Kidney epithelial cell (primary cell): ENCODE results near the gene TBC1D2. TPM values are rescaled to one million over a fixed set of nuclear protein-coding genes. Genes with fewer than 3 reads are reported as not detected.

Source experiments
- DNase-seq: peaks from one replicate; pipeline ENCODE4 v3.0.0-alpha.2; 2010; ENCODE audit warnings: low read depth
- H3K27me3 ChIP-seq: 2 replicates; pipeline ENCODE4 v1.6.0; 2011; ENCODE audit warnings: low read length; ENCODE audit not compliant: control insufficient read depth, insufficient read depth
- H3K36me3 ChIP-seq: 2 replicates; pipeline ENCODE4 v1.5.1; 2011; ENCODE audit warnings: low read length; ENCODE audit not compliant: control insufficient read depth, insufficient read depth
- H3K4me3 ChIP-seq: 2 replicates; pipeline ENCODE4 v1.5.1; 2011; ENCODE audit warnings: low read depth, mild to moderate bottlenecking, control low read depth, low read length
- total RNA-seq: library from RNA; depleted of rRNA; stranded (reverse); fragments of >200 nt; gene quantifications from 2 replicates; pipeline ENCODE4 v1.2.3, GENCODE V29; 2015
- TF ChIP-seq, protein P1 (sequence below): IDR thresholded peaks from 2 replicates; pipeline ENCODE4 v1.5.1; 2011; ENCODE audit warnings: mild to moderate bottlenecking, moderate library complexity, low read length, control low read depth, inconsistent platforms; ENCODE audit not compliant: insufficient read depth, poor library complexity, severe bottlenecking

Gene TBC1D2
- total RNA-seq, 1 donor from 2014 or later, result 21.4 TPM

- Histone ChIP-seq H3K27me3 (no peaks in the 10 kb centered on the region), H3K4me3 (no peak overlapping the region), H3K36me3 (no peaks in the 10 kb centered on the region)
- TF ChIP-seq, protein P1, sequence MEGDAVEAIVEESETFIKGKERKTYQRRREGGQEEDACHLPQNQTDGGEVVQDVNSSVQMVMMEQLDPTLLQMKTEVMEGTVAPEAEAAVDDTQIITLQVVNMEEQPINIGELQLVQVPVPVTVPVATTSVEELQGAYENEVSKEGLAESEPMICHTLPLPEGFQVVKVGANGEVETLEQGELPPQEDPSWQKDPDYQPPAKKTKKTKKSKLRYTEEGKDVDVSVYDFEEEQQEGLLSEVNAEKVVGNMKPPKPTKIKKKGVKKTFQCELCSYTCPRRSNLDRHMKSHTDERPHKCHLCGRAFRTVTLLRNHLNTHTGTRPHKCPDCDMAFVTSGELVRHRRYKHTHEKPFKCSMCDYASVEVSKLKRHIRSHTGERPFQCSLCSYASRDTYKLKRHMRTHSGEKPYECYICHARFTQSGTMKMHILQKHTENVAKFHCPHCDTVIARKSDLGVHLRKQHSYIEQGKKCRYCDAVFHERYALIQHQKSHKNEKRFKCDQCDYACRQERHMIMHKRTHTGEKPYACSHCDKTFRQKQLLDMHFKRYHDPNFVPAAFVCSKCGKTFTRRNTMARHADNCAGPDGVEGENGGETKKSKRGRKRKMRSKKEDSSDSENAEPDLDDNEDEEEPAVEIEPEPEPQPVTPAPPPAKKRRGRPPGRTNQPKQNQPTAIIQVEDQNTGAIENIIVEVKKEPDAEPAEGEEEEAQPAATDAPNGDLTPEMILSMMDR, result no peak
- DNase-seq, result no peak
Measured at GRCh38 chr9:98161851-98162250, 93.6 kb downstream of the TBC1D2 start.

GRCh38 chr9:98159790-98160189 lies 95.7 kb downstream of the TBC1D2 start:
- Histone ChIP-seq H3K36me3 (no peaks in the 10 kb centered on the region), H3K27me3 (no peaks in the 10 kb centered on the region), H3K4me3 (no peak overlapping the region)
- TF ChIP-seq, protein P1, result no peak
- DNase-seq, result no peak

DNA sequence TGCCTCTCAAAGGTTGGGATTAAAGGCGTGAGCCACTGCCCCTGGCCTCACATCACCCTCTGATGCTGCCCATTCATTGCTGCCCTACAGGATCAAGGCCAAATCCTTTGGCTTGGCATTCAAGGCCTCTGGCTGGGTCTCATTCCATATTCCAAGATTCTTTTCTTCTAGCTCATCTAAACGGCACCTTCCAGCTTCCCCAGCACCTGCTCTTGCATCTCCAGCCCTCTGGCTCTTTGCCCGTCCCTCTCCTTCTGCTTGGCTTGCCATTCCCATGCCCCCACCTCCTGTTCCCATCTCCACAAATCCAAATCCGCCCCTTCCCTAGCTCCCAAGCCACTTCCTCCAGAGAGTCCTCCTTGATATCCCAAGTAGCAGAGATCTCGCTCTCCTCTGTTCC lies 96.1 kb downstream of the TBC1D2 start:
- no peaks in the 10 kb centered on the region for H3K27me3 ChIP-seq
- H3K36me3 ChIP-seq, result no peaks in the 10 kb centered on the region
- no peak overlapping the region for H3K4me3 ChIP-seq
- no peak for DNase-seq
- TF ChIP-seq, protein P1, result no peak

- H3K4me3 ChIP-seq, result no peak overlapping the region
- TF ChIP-seq, protein P1, result no peak
- H3K27me3 ChIP-seq, result no peaks in the 10 kb centered on the region
- H3K36me3 ChIP-seq, result no peaks in the 10 kb centered on the region
- DNase-seq, result no peak
Measured at GRCh38 chr9:98158071-98158831, 97.2 kb downstream of the TBC1D2 start.

DNA sequence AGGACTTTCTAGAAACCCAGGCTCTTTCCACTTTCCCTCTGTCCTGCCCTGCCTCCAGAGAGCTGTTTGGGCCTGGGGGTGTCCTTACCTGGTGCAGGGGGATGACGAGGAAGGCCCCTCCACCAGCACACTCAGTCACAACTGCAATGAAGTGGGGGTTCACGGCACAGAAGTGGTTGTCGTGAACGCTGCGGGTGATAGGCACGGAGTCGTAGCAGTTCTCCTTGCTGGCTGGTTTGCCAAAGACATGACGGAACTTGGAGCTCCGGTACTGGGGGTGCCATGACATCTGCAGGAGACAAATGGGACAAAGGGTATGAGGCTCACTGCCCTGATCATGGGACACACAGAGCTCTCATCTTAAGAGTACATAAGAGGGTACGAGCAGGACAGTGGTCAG lies 98.1 kb downstream of the TBC1D2 start:
- Histone ChIP-seq H3K27me3 (no peaks in the 10 kb centered on the region), H3K36me3 (no peaks in the 10 kb centered on the region), H3K4me3 (no peak overlapping the region)
- no peak for DNase-seq
- TF ChIP-seq, protein P1, result no peak

DNA sequence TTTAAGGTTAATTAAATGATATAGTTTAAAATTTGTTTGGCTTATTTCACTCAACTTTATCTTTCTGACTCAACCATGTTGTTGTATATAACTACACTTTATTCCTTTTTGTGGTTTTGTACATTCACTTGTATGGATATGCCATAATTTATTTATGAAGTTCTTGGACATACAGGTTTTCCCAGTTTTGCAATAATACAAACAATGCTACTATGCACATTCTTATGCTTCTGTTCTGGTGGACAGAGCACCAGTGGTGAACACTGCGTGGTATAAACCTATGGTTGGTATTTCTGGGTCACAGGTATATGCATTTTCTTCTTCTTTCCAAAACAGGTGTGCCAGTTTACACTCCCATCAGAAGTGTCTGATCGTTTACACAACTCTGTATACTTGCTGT lies 100.8 kb downstream of the TBC1D2 start:
- Histone ChIP-seq H3K36me3 (no peaks in the 10 kb centered on the region), H3K27me3 (no peaks in the 10 kb centered on the region), H3K4me3 (no peak overlapping the region)
- TF ChIP-seq, protein P1, result no peak
- no peak for DNase-seq
